ENCODE results near the gene CAPN5.

CAPN5 gene

GRCh38 chr11:77104727-77105126 is 38.0 kb downstream of the CAPN5 start:
- TF ChIP-seq CTCF (IDR thresholded peaks at IDR 0.05; ENCODE audit: control extremely low read depth, extremely low read depth, low read depth, missing control alignments), result no peak
- no peak for DNase-seq (ENCODE audit: extremely low spot score)
- ChIA-PET CTCF (interaction anchor here (1.0 to 6.0 kb wide), 4 partner anchors 8 to 23 kb away, joined by 3 to 23 read pairs (median 7); partner anchors contain the start of gene MYO7A), POLR2A (no interaction called here)

GRCh38 chr11:77106321-77106720 is 39.5 kb downstream of the CAPN5 start:
- DNase-seq (ENCODE audit: extremely low spot score), result no peak
- ChIA-PET CTCF (interaction anchor here (0.9 to 6.0 kb wide), 6 partner anchors 9 to 188 kb away, joined by 3 to 41 read pairs (median 4); partner anchors contain the start of gene MYO7A), POLR2A (no interaction called here)
- no peak for TF ChIP-seq CTCF (IDR thresholded peaks at IDR 0.05; ENCODE audit: control extremely low read depth, extremely low read depth, low read depth, missing control alignments)

DNA sequence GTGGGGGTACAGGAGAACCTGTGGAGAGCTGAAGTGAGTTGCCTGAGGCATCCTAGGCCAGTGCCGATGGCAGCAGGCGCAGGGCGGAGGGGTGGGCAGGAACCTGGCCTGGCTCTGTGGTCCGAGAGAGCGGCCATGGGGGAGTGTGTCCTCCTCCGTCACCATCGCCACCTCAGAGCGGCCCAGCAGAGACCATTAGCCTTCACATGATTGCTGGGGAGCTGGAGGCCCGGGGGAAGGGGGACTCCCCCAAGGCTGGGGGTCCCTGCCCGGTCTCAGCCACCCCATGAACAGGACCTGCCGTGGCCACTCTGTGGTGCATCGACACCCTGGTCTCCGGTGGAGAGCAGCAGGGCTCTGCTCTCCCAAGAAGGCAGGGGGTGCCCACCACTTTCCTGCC is 40.0 kb downstream of the CAPN5 start:
- no peak for DNase-seq (ENCODE audit: extremely low spot score)
- ChIA-PET CTCF (interaction anchor here (0.9 to 6.0 kb wide), 5 partner anchors 8 to 59 kb away, joined by 3 to 41 read pairs (median 4); partner anchors contain the start of gene MYO7A), POLR2A (no interaction called here)
- no peak for TF ChIP-seq CTCF (IDR thresholded peaks at IDR 0.05; ENCODE audit: control extremely low read depth, extremely low read depth, low read depth, missing control alignments)

GRCh38 chr11:77107950-77108349 is 41.2 kb downstream of the CAPN5 start:
- ChIA-PET POLR2A (no interaction called here), CTCF (interaction anchor here (1.2 to 6.0 kb wide), 4 partner anchors 9 to 189 kb away, joined by 4 to 41 read pairs (median 14); partner anchors contain the start of gene MYO7A)
- no peak for DNase-seq (ENCODE audit: extremely low spot score)
- no peak for TF ChIP-seq CTCF (IDR thresholded peaks at IDR 0.05; ENCODE audit: control extremely low read depth, extremely low read depth, low read depth, missing control alignments)

GRCh38 chr11:77108436-77108835 is 41.7 kb downstream of the CAPN5 start:
- no peak for DNase-seq (ENCODE audit: extremely low spot score)
- no peak for TF ChIP-seq CTCF (IDR thresholded peaks at IDR 0.05; ENCODE audit: control extremely low read depth, extremely low read depth, low read depth, missing control alignments)
- ChIA-PET CTCF (interaction anchor here (1.2 to 6.0 kb wide), 4 partner anchors 8 to 190 kb away, joined by 4 to 41 read pairs (median 14); partner anchors contain the start of gene MYO7A), POLR2A (no interaction called here)

DNA sequence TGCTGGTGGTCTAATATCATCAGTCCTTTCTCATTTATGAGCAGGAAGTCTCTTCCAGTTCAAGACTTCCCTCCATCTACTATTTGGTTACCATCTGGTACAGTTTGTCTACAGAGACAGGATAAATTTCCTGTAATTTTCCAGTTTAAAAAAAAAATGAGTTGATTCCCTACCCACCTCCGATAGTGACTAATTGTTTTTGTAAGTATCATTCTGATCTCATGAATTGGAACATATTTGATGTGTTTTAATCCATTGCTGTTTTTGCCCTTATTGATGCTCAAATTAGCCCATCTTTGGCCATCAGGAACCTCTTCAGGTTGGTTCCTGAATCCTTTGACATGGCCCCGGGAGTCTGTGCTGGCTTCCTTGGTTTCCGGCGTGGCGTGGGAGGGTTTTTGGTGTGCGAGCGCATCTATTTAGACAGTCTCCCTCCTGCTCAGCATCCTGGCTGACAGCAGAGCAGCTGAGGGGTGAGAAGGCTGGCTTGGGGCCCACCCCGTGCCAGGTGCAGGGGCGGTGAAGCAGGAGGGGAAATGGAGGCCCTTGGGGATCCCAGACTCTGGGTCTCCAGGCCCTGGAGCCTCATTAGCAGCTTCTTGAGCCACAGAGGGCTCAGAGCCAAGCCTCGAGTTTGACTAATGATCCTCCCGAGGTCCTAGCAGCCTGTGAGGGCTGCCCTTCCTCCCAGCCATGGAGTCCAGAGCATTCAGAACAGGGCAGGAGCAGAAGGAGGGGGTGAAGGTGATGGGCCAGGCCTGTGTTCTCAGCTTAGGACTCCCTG is 42.7 kb downstream of the CAPN5 start:
- TF ChIP-seq CTCF (IDR thresholded peaks at IDR 0.05; ENCODE audit: control extremely low read depth, extremely low read depth, low read depth, missing control alignments), result no peak
- no peak for DNase-seq (ENCODE audit: extremely low spot score)
- CTCF ChIA-PET, result interaction anchor here (2.2 to 6.0 kb wide), 3 partner anchors 18 to 191 kb away, joined by 5 to 41 read pairs (median 23); partner anchors contain the start of gene MYO7A
- POLR2A ChIA-PET, result no interaction called here

All from GM10248 (cell line).